Endothelial cell (in vitro differentiated cells): ENCODE data around the gene CCR2. TPM values are rescaled to one million over a fixed set of nuclear protein-coding genes. Genes with fewer than 3 reads are reported as not detected.
"Not testable (repeated sequence)": the region's sequence is repeated elsewhere in the genome, so short reads cannot be mapped to it uniquely, and the experiment has no call there.

Experiments
- DNase-seq: peaks from one replicate; pipeline ENCODE4 v3.0.0; 2021; ENCODE audit warnings: low spot score
- H3K27ac Mint-ChIP-seq: one replicate; pipeline ENCODE4 v1.8.0; 2021; ENCODE audit warnings: mixed read lengths, inconsistent platforms; ENCODE audit not compliant: unreplicated experiment
- H3K27me3 Mint-ChIP-seq: one replicate; pipeline ENCODE4 v1.8.0; 2021; ENCODE audit warnings: mild to moderate bottlenecking, moderate library complexity, mixed read lengths, inconsistent platforms; ENCODE audit not compliant: unreplicated experiment
- H3K36me3 Mint-ChIP-seq: one replicate; pipeline ENCODE4 v1.8.0; 2021; ENCODE audit warnings: mild to moderate bottlenecking, low read depth, mixed read lengths, inconsistent platforms; ENCODE audit not compliant: unreplicated experiment
- H3K4me1 Mint-ChIP-seq: one replicate; pipeline ENCODE4 v1.8.0; 2021; ENCODE audit warnings: mild to moderate bottlenecking, mixed read lengths, inconsistent platforms; ENCODE audit not compliant: unreplicated experiment
- H3K4me3 Mint-ChIP-seq: one replicate; pipeline ENCODE4 v1.8.0; 2021; ENCODE audit warnings: mild to moderate bottlenecking, mixed read lengths, inconsistent platforms; ENCODE audit not compliant: unreplicated experiment
- H3K9me3 Mint-ChIP-seq: one replicate; pipeline ENCODE4 v1.8.0; 2021; ENCODE audit warnings: mixed read lengths, inconsistent platforms; ENCODE audit not compliant: unreplicated experiment
- CTCF ChIP-seq: fragments of 200-600 bp; sonication (generic); IDR thresholded peaks from one replicate; pipeline ENCODE4 v1.5.0; 2021; ENCODE audit warnings: antibody characterized with exemption; ENCODE audit not compliant: unreplicated experiment
- total RNA-seq: library from RNA; stranded (reverse); fragmentation: NEBNext Ultra II Directional; extraction: Animal tissue kit (Norgen Biotek cat#: 25700); gene quantifications from one replicate; pipeline ENCODE4 v1.2.1, GENCODE V29; 2021; ENCODE audit not compliant: unreplicated experiment

Gene CCR2
- total RNA-seq, 1 donor from 2014 or later, result not detected

DNA sequence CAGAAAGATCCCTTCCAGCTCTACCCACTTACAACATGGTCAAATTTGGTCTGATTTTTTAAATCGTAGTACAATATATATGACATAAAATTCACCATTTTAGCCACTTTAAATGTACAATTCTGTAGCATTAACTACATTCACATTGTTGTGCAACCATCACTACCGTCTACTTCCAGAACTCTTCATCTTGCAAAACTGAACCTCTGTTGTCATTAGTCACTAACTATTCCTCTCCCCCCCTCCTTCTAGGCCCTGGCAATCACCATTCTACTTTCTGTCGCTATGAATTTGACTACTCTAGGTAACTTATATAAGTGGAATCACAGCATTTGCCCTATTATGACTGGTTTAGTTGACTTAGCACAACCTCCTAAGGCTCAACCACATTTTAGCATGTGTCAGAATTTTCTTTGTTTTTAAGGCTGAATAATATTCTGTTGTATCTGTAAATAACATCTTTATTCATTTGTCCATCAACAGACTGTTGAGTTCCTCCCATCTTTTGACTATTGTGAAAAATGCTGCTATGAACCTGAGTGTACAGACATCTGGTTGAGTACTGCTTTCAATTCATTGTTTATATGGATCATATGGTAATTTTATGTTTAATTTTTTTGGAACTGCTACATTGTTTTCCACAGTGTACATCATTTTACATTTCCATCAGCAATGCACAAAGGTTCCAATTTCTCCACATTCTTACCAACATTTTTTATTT, 35.5 kb upstream of the CCR2 start:
- no peak for DNase-seq
- Mint-ChIP-seq H3K9me3 (no peaks in the 10 kb centered on the region), H3K4me3 (no peak overlapping the region)

GRCh38 chr3:46321461-46322104, 32.3 kb upstream of the CCR2 start:
- no peaks in the 10 kb centered on the region for H3K4me1 Mint-ChIP-seq
- DNase-seq, result no peak
- peaks cover 1% of the 10 kb centered on the region for H3K27me3 Mint-ChIP-seq
- no peak overlapping the region for H3K27ac Mint-ChIP-seq
- no peak for TF ChIP-seq CTCF
- no peaks in the 10 kb centered on the region for H3K36me3 Mint-ChIP-seq
- no peak overlapping the region for H3K4me3 Mint-ChIP-seq
- no peaks in the 10 kb centered on the region for H3K9me3 Mint-ChIP-seq

More for the DNA sequence above, 35.5 kb upstream of the CCR2 start:
- Mint-ChIP-seq H3K4me1 (no peaks in the 10 kb centered on the region), H3K27ac (no peak overlapping the region), H3K36me3 (no peaks in the 10 kb centered on the region), H3K27me3 (peaks cover under 1% of the 10 kb centered on the region)
- TF ChIP-seq CTCF, result no peak

GRCh38 chr3:46324036-46324435, 29.9 kb upstream of the CCR2 start:
- Mint-ChIP-seq H3K9me3 (no peaks in the 10 kb centered on the region), H3K4me3 (no peak overlapping the region), H3K27me3 (peaks cover 1% of the 10 kb centered on the region), H3K27ac (no peak overlapping the region), H3K4me1 (no peaks in the 10 kb centered on the region), H3K36me3 (no peaks in the 10 kb centered on the region)
- no peak for TF ChIP-seq CTCF
- no peak for DNase-seq

- no peaks in the 10 kb centered on the region for H3K36me3 Mint-ChIP-seq
Measured at GRCh38 chr3:46325645-46326300, 28.1 kb upstream of the CCR2 start.

GRCh38 chr3:46330676-46331075, 23.2 kb upstream of the CCR2 start:
- DNase-seq, H3K27me3 Mint-ChIP-seq, H3K4me3 Mint-ChIP-seq, H3K27ac Mint-ChIP-seq, H3K9me3 Mint-ChIP-seq: not testable (repeated sequence)
- H3K36me3 Mint-ChIP-seq, result peaks cover 13% of the 10 kb centered on the region
- peaks cover 11% of the 10 kb centered on the region for H3K4me1 Mint-ChIP-seq

More at GRCh38 chr3:46325645-46326300, 28.1 kb upstream of the CCR2 start:
- H3K27ac Mint-ChIP-seq, result no peak overlapping the region
- H3K9me3 Mint-ChIP-seq, result no peaks in the 10 kb centered on the region
- no peaks in the 10 kb centered on the region for H3K4me1 Mint-ChIP-seq
- no peak for TF ChIP-seq CTCF
- H3K4me3 Mint-ChIP-seq, result no peak overlapping the region
- H3K27me3 Mint-ChIP-seq, result peaks cover 1% of the 10 kb centered on the region
- DNase-seq, result no peak
